GM19395 (cell line): ENCODE results near the gene MED13L.
A peak's percentile ranks its signal among the peaks of the same experiment; 100 is the strongest.

ENCODE experiments used
- ATAC-seq: cut with Tn5 transposase; IDR thresholded peaks from one replicate; pipeline ENCODE4 v1.9.1; 2021; ENCODE audit warnings: mild to moderate bottlenecking, moderate library complexity; ENCODE audit not compliant: unreplicated experiment

MED13L gene

GRCh38 chr12:116188581-116188980 is 88.9 kb downstream of the MED13L start:
- no peak for ATAC-seq

GRCh38 chr12:116187151-116187511 is 90.4 kb downstream of the MED13L start:
- ATAC-seq, result no peak

- no peak for ATAC-seq
These were observed 90.9 kb downstream of the MED13L start for GRCh38 chr12:116186482-116187150.

GRCh38 chr12:116184763-116185162 is 92.7 kb downstream of the MED13L start:
- ATAC-seq, result no peak

GRCh38 chr12:116183741-116184141 is 93.8 kb downstream of the MED13L start:
- no peak for ATAC-seq

- ATAC-seq, result no peak
These were observed 95.0 kb downstream of the MED13L start for GRCh38 chr12:116182359-116183063.

- ATAC-seq, result no peak
These were observed 97.0 kb downstream of the MED13L start for GRCh38 chr12:116180448-116180847.

GRCh38 chr12:116179384-116179783 is 98.1 kb downstream of the MED13L start:
- ATAC-seq, result no peak

- ATAC-seq, result no peak
These were observed 100.5 kb downstream of the MED13L start for GRCh38 chr12:116177017-116177416.

GRCh38 chr12:116174904-116175303 is 102.6 kb downstream of the MED13L start:
- ATAC-seq, result no peak

- peak; percentile 49 for ATAC-seq
These were observed 103.5 kb downstream of the MED13L start for GRCh38 chr12:116174006-116174405.

- peak; percentile 86 for ATAC-seq
These were observed 105.2 kb downstream of the MED13L start for GRCh38 chr12:116172224-116172849.

GRCh38 chr12:116171549-116171948 is 105.9 kb downstream of the MED13L start:
- ATAC-seq, result no peak

GRCh38 chr12:116169071-116169470 is 108.4 kb downstream of the MED13L start:
- no peak for ATAC-seq

- ATAC-seq, result no peak
These were observed 111.2 kb downstream of the MED13L start for GRCh38 chr12:116166306-116166705.

- ATAC-seq, result no peak
These were observed 112.5 kb downstream of the MED13L start for GRCh38 chr12:116165036-116165425.

GRCh38 chr12:116164250-116165035 is 113.0 kb downstream of the MED13L start:
- ATAC-seq, result no peak

- ATAC-seq, result no peak
These were observed 115.4 kb downstream of the MED13L start for GRCh38 chr12:116162071-116162470.

GRCh38 chr12:116161588-116161987 is 115.9 kb downstream of the MED13L start:
- no peak for ATAC-seq

GRCh38 chr12:116160883-116161458 is 116.5 kb downstream of the MED13L start:
- ATAC-seq, result no peak

- ATAC-seq, result no peak
These were observed 117.3 kb downstream of the MED13L start for GRCh38 chr12:116160231-116160630.
